Middle frontal gyrus (tissue), 1 donor: ENCODE data around the gene ANKRD61.
"Not testable (repeated sequence)": the region's sequence is repeated elsewhere in the genome, so short reads cannot be mapped to it uniquely, and the experiment has no call there.

ENCODE experiments used
- DNase-seq: peaks from one replicate; pipeline ENCODE4 v3.0.0-alpha.2; 2015; ENCODE audit warnings: low spot score; ENCODE audit errors: extremely low spot score

ANKRD61 gene

DNA sequence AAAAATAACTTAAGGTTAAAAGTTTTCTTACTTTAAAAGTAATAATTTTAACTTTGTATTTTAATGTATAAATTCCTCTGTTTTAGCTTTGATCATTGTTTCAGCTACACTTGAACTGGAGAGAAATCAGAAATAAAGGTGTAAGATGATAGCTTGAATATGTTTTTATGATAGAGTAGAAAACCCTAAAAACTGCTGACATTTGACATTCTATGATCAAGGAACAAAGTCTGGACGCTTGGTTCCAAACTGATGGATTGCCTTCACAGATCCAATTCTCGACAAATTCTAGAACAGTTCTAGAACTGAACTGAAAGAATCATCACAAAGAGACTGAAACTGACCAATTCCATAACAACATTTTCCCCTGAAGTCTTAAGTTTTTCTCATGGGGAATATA, at the start of gene ANKRD61:
TSS of gene ANKRD61 (plus strand) at position 389 of the 400 bp plus-strand sequence. CDS start at position 389, 0 bp downstream.
- no peak for DNase-seq

DNA sequence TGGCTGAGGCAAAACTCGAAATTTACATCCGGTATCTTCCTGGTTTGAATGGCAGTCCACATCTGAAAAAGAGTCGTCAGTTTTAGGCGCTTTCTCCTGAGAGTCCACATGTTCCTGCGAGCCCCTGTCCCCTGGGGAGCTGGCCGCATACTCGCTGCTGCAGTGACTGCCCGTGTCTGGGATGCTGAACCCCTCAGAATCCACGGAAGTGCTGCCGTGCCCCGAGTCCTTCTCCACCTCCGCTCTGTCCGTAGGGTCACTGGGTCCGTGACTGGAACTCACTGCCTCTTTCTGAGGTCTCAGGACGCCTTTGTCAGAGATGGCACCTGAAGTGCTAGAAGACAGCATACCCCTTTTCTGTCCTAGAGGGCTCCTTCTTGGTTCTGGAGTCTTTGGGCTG, 44.1 kb upstream of the ANKRD61 start:
- DNase-seq: not testable (repeated sequence)

DNA sequence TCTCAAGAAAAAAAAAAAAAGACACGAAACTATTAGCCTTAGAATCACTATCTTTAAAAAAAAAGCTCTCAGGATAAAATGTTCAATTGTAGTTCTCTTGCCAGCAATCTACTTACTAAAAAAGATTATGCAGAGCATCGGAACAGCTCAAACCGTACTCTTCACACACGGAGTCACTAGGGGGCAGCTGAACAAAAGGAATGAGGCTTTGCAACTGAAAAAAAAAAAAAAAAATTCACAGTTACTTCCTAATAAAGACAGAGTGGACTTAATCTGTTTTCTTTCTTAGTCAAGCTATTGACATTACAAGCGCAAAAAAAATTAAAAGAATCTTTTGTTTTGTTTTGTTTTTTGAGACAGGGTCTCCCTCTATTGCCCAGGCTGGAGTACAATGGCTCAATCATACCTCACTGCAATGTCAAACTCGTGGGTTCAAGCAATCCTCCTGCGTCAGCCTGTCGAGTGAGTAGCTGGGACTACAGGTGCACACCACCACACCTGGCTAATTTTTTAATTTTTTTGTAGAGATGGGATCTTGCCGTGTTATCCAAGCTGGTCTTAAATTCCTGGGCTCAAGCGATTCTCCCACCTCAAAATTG, 33.9 kb upstream of the ANKRD61 start:
- DNase-seq: peak; percentile 39

DNA sequence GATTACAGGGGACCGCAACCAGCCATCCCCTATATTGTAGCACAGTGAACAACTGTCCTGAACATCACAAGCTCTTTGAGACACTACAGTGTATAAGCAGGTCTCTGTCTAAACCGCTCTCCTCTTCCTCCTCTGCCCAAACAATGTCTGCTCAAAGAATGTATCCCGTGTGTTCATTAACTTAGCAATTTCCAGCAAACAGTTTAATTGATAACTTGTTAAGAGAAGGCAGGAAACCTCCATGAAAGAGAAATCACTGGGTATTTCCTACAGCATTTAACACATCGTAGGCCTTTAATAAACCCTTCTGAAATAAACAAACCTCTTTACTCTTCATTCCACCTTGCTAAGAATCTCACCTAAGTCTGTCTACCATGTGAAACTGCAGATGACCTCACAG, 23.8 kb upstream of the ANKRD61 start:
- no peak for DNase-seq

DNA sequence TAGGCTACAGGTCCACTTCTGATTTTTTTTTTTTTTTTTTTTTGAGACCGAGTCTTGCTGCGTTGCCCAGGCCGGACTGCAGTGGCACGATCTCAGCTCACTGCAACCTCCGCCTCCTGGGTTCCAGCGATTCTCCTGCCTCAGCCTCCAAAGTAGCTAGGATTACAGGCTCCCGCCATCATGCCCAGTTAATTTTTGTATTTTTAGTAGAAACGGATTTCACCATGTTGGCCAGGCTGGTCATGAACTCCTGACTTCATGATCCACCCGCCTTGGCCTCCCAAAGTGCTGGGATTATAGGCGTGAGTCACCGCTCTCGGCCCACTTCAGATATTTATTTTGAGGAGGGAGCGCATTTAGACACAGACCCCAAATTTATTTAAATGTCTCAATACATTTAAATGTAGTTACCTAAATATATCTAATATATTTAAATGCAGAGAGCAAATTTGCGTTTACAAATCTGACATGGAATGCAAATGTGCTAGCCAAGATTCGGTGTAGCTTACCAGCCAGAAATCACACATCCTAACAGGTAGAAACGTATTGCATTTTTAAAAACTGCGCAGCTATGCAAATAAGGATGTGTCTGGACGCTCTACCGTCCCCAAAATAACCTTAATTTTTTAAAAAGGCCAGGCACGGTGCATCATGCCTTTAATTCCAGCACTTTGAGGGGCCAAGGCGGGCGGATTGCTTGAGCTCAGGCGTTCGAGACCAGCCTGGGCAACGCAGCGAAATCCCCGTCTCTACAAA, 23.2 kb upstream of the ANKRD61 start:
- DNase-seq: not testable (repeated sequence)

DNA sequence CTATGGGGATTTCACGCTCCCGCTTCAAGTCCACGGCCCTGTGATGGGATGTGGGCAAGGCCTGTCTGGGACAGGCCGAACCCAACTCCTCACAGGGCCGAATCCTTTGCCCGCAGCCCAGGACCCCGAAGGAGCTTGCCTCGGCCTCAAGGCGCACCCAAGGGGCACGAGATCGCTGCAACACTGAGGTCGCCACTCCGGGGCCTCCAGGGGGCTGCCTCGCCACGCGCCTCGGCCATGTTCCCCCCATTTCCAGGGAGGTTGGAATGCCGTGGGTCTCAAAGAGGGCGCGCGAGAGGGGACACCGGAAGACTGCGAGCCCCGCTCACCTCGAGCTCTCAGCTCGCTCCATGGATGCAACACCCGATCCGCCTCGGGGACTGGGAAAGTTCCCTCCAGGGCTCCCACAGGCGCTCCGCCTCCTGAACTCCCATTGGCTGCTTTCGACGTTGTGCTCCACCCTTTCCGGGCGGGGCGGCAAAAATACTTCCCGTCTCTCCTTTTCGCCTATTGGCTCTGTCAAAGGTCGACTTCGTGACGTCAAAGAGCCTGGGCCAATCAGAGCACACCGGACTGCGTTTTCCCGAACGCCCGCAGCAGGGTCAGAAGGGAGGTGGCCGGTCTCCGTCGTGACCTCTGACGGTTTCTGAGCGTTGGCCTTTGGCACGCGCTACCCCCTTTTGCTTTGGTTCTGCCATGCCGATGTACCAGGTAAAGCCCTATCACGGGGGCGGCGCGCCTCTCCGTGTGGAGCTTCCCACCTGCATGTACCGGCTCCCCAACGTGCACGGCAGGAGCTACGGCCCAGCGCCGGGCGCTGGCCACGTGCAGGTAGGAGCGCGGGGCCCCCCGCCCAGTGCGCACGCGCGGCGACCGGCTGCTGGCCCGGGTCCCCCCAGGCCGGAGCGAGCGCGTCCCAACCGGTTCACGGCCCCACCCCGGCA, 22.2 kb upstream of the ANKRD61 start, which contains the start of the genes AIMP2 and PMS2:
TSS of gene AIMP2 (plus strand) at position 605 of the 944 bp plus-strand sequence. CDS start at position 697, 92 bp downstream.
TSS of gene PMS2 (minus strand) at position 382 of the 944 bp plus-strand sequence. CDS start at position 352, 30 bp downstream.
- peak; percentile 99 for DNase-seq

DNA sequence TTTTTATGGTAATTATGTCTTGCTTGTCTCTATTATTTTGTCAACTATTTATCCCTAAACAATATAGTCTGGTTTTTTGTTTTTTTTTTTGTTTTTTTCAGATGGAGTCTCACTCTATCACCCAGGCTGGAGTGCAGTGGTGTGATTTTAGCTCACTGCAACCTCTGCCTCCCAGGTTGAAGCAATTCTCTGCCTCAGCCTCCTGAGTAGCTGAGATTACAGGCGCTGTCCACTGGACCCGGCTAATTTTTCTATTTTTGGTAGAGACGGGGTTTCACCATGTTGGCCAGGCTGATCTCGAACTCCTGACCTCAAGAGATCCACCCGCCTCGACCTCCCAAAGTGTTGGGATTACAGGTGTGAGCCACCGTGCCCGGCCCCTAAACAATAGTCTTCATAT, 20.8 kb upstream of the ANKRD61 start:
- not testable (repeated sequence) for DNase-seq

DNA sequence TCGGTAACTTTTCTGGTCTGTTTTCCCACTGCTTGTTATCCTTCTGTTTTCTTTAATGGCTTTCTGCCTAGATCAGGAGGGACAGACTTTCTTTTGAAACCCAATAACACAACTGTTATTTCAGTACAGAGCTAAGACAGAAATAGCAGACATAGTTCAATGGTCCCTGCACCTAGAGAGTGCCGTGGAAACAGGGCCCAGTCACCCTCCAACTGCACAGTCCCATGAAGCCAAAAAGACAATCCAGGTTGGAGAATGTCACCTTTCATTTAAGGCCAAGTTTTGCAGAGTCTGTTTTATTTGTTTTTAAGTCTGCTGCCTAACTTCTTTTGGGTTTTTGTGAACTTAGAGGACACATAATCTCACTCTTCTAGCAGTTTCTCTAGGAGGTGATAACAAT, 19.6 kb upstream of the ANKRD61 start:
- DNase-seq: no peak

DNA sequence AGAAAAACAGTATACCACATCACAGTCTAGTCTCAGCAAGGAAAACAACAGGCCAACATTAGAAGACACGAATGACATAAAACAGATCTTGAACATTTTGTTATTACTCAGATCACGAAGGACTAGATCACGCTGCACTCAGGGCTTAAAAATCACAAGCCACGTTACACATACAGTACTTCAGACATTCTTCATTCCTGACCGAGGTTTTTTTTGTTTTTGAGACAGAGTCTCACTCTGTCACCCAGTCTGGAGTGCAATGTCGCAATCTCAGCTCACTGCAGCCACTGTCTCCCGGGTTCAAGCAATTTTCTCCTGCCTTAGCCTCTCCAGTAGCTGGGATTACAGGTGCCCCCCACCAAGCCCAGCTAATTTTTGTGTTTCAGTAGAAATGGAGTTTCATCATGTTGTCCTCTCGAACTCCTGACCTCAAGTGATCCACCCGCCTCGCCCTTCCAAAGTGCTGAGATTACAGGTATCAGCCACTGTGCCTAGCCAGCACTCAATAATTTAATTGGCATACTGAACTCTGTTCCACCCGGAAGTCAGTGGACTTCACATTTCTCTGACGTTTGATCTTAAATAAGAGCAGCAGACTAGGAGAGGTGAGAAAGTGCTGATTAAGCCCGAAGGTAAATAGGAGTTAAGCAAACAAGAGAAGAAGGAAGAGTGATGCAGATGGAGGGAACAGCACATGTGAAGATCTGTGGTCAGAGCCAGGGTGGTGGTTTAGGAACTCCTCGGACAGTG, 18.6 kb upstream of the ANKRD61 start:
- DNase-seq: no peak

DNA sequence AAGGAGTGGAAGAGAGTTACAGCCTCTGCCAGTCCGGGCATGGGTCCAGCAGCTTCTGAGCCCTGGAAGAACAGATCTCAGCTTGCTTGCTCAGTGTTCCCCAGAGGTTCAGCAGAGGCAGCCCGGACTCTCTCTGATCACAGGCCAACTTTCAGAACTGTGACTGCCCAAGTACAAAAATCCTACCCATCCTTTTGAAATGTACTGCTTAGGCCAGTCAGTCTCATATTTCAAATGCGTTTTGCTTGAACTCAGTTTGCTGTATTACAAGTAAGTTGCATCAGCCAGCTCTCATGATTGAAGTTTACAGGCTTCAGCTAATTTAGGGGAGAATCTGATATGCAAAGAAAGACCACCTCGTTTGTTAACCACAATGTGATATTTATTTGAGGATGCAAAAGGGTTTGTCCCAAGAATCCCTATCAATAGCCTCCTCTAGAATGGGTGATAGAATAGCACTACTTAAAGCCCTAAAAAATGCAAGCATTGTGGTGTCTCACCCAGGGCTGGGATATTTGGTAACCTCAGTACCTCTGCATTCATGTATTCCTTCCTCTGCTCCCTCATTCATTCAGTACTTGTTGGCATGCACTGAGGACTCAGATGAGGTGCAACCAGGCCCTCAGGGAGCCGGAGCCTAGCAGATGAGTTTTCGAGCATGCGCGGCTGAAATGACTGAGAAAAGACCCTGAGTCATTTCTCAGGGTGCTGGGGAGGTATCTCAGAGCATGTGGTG, 15.1 kb upstream of the ANKRD61 start:
- DNase-seq: no peak

DNA sequence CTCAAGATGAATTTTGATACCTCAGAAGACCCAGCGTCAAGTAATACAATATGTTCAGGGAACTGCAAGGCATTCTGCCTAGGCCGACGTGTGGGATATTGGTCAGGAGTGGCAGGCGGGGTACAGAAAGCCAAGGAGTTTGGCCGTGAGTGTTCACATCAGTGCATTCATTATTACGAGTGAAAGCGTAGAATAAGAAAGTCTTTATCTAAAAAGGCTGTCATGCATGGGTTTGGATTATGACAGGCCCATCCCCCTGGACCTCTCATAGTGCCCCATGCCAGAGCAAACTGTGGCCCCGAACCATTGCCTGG, 14.6 kb upstream of the ANKRD61 start:
- DNase-seq: no peak

DNA sequence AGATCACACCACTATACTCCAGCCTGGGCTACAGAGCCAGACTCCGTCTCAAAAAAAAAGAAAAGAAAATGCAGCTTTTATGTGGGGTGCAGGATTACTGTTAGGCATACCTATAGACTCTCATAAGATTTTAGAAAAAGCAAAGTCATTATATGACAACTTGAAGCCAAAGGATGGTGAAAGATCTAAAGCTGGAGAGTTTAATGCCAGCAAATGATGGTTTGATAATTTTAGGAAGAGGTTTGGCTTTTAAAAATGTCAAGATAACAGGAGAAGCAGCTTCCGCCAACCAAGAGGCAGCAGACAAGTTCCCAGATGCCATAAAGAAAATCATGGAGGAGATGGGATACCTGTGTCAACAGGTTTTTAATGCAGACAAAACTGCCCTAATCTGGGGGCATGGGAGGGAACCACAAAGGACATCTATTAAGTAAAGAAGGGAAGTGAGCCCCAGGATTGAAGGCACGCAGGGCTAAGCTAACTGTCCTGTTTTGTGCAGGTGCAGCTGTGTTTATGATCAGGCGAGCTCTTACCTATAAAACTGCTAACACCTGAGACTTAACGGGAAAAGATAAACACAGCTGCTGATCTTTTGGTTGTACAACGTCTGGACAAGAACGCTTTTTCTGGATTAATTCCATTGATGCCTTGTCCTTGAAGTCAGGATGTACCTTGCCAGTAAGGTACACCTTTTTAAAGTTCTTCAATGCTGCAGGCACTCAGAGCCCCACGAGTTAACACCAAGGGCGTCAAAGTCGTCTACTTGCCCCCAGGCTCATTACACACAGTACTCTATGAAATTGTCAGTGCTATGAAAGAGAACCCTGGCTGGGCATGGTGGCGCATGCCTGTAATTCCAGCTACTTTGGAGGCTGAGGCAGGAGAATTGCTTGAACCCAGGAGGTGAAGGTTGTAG, 10.5 kb upstream of the ANKRD61 start:
- no peak for DNase-seq

DNA sequence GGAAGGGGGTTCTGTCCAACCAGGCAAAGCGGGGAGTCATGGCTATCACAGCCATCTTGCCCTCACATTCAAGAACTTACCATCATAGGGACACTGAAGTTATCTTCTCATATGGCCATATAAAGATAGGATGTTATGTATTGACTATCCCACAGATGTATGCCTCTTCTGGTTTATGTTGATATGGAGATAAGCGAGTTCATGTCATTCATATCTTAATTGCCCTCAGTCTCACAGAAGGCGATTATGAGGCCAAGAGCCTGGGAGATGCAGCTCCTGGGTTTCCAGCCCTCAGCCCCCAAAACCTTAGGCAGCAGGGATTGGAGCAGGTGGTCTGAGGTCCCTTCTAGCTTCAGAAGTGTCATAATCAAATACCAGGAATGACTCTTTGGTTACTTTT, 8.5 kb upstream of the ANKRD61 start:
- no peak for DNase-seq

DNA sequence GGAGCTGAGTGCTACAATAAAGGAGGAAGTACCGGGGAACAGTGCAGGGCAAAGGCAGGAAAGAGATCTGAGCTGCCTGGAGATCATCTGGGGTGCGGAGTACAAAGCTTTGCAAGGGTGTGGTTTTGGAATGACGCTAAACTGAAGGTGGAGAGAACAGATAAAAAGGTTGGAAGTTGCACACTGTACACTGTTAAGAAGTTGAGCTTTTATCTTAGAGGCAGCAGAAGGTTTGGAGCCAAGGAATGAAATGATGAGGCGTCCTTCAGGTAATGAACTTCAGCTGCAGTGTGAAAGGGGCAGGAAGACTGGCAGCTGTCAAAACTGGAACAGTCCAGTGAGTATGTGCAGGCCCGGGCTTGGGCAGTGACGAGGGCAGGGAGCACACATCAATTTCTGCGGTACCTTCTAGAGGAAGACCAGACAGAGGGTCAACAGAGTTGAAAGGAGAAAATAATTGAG, 7.2 kb upstream of the ANKRD61 start:
- DNase-seq: no peak

DNA sequence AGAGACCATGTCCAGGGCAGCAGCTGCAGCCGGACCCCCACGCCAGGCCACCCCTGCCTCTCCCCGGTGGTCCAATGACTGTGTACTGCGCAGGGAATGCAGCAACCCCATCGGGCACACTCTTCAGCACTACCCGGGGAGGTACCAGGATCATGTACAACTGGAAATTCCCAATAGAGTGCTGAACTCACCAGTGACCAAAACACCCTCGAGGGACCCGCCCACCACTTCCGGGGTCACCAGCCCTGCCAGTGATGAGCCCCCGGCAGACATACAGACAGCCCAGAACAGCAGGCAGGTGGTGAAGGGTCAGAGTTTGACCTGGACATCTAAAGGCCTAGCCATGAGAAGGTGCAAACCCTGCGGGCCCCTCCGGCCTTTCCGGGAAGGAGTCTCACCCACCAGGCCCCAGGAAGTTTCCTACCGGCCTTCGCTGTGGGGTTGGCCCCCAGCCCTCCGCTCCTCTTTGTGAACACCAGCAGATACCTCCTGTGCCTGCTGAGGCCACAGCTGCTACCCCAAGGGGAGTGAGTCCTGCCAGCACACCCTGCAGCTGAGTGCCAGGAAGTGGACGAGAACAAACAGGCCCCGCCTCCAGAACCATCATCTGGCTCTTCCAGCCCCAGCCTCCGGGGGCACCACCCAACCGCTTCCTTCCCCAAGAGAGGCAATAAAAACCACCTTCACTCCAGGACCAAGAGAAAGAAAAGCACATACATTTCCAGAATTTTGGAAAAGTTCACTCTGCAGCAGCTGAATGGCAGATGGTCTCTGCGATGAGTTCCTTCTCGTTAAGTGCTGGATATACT, 5.0 kb upstream of the ANKRD61 start:
- DNase-seq: no peak

DNA sequence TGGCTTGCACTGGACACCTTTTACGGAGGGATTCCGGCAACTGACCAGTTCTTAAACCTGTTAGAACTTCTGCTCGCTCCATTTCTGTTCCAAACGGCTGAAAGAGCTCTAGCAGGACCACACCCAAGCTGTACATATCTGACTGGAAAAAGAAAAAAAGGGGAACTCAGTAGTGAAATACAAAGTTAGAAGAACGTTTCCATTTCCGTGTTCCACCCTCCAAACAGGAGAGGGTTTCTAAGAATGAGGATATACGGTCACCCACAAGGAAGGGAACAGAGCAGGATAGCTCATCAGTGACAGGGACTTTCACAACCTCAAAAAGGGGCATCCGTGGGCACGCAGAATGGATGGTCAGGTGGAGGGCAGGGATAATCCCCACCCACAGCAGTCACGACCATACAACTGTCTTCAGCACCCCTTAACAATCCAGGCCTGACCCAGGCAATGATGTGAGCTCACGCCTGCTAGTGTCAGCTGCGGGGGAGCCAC, 4.3 kb upstream of the ANKRD61 start:
- no peak for DNase-seq

DNA sequence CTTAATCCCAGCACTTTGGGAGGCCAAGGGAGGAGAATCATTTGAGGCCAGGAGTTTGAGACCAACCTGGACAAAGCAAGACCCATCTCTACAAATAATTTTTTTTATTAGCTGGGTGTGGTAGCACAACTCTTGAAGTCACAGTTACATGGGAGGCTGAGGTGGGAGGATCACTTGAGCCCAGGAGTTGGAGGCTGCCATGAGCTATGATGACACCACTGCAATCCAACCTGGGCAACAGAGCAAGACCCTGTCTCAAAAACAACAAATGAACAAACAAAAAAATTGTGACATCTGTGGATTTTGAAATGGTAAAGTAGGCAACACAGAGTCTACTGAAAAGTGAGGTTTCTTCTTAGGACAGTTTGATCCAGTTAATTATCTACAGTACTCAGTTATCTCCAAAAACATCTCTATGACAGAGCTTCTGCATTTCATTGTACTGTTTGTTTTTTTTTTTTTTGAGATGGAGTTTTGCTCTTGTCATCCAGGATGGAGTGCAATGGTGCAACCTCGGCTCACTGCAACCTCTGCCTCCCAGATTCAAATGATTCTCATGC, 3.3 kb upstream of the ANKRD61 start:
- DNase-seq: no peak

DNA sequence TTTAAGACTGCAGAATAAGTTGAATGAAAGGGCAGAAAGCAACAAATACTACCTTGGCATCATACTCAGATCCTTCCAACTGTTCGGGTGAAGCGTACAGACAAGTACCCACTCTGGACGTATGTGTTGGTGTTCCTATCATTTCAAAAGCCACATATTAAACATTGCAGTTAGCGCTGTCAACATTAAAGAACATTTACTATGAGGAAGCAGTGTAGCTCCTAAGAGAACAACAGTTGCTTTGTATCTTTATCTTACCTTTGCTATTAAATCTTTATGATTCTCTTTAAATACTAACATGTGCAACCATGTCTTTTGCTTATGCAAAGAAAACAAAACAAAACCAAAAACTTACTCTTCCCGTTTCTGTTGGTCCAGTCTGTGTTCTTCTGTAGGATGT, 2.6 kb upstream of the ANKRD61 start:
- no peak for DNase-seq
